ENCODE results near the gene CCDC97.

The CCDC97 gene

GRCh38 chr19:41351339-41352245 is 41.6 kb downstream of the CCDC97 start:
- H3K4me1 Mint-ChIP-seq, result peaks cover 38 to 62% of the 10 kb centered on the region in 2 donors
- DNase-seq (peak; percentile 89), ATAC-seq (replicated peaks) (peak; percentile 64 to 65)
- peaks cover 37 to 52% of the 10 kb centered on the region in 2 donors for H3K36me3 Mint-ChIP-seq
- no peaks in the 10 kb centered on the region for H3K9me3 Mint-ChIP-seq
- H3K27me3 Mint-ChIP-seq, result no peaks in the 10 kb centered on the region
- peak overlapping the region; percentile 98 to 100 for H3K4me3 Mint-ChIP-seq
- peak overlapping the region; percentile 98 for H3K27ac Mint-ChIP-seq

GRCh38 chr19:41352279-41352608 is 42.3 kb downstream of the CCDC97 start:
- ATAC-seq (replicated peaks) (peak in 1 of 2 donors; percentile 1), DNase-seq (no peak)
- Mint-ChIP-seq H3K9me3 (no peaks in the 10 kb centered on the region), H3K36me3 (peaks cover 39 to 53% of the 10 kb centered on the region in 2 donors), H3K27me3 (no peaks in the 10 kb centered on the region), H3K27ac (peak overlapping the region; percentile 98), H3K4me3 (peak overlapping the region; percentile 98 to 100), H3K4me1 (peaks cover 42 to 68% of the 10 kb centered on the region in 2 donors)

GRCh38 chr19:41352609-41353465 is 42.9 kb downstream of the CCDC97 start:
- H3K36me3 Mint-ChIP-seq, result peaks cover 38 to 53% of the 10 kb centered on the region in 2 donors
- H3K9me3 Mint-ChIP-seq, result no peaks in the 10 kb centered on the region
- DNase-seq (peak; percentile 77), ATAC-seq (replicated peaks) (peak; percentile 36 to 37)
- peaks cover 44 to 73% of the 10 kb centered on the region in 2 donors for H3K4me1 Mint-ChIP-seq
- no peaks in the 10 kb centered on the region for H3K27me3 Mint-ChIP-seq
- H3K4me3 Mint-ChIP-seq, result peak overlapping the region; percentile 98 to 100
- peak overlapping the region; percentile 98 for H3K27ac Mint-ChIP-seq

- peak; percentile 53 to 63 for ATAC-seq (replicated peaks)
- peak within 1 kb of the TSS; percentile 98 for H3K27ac Mint-ChIP-seq
- H3K4me1 Mint-ChIP-seq, result peaks cover 40 to 68% of the 10 kb centered on the region in 2 donors
- no peaks in the 10 kb centered on the region for H3K9me3 Mint-ChIP-seq
- no peaks in the 10 kb centered on the region for H3K27me3 Mint-ChIP-seq
- peaks cover 31 to 48% of the 10 kb centered on the region in 2 donors for H3K36me3 Mint-ChIP-seq
- H3K4me3 Mint-ChIP-seq, result peak within 1 kb of the TSS; percentile 98 to 100
- peak; percentile 90 for DNase-seq
Measured at GRCh38 chr19:41353466-41354342, 43.7 kb downstream of the CCDC97 start, which contains the start of gene TGFB1. TGFB1 (minus strand) TSS chr19:41353922; CDS start chr19:41353044, 878 bp downstream.

GRCh38 chr19:41354343-41354953 is 44.5 kb downstream of the CCDC97 start:
- Mint-ChIP-seq H3K27me3 (no peaks in the 10 kb centered on the region), H3K9me3 (no peaks in the 10 kb centered on the region), H3K27ac (peak overlapping the region; percentile 93), H3K4me3 (peak overlapping the region; percentile 98 to 100), H3K36me3 (peaks cover 24 to 40% of the 10 kb centered on the region in 2 donors), H3K4me1 (peaks cover 34 to 61% of the 10 kb centered on the region in 2 donors)
- DNase-seq (no peak), ATAC-seq (replicated peaks) (no peak)

- Mint-ChIP-seq H3K27me3 (no peaks in the 10 kb centered on the region), H3K36me3 (peaks cover 26 to 39% of the 10 kb centered on the region in 2 donors)
- ATAC-seq (replicated peaks), result no peak
Measured at GRCh38 chr19:41355035-41355434, 45.1 kb downstream of the CCDC97 start.

GRCh38 chr19:41355802-41356201 is 45.8 kb downstream of the CCDC97 start:
- no peak overlapping the region for H3K4me3 Mint-ChIP-seq
- H3K36me3 Mint-ChIP-seq, result peaks cover 24 to 38% of the 10 kb centered on the region in 2 donors
- H3K27me3 Mint-ChIP-seq, result no peaks in the 10 kb centered on the region
- no peak for DNase-seq
- no peak for ATAC-seq (replicated peaks)
- H3K9me3 Mint-ChIP-seq, result no peaks in the 10 kb centered on the region
- peak overlapping the region; percentile 56 for H3K27ac Mint-ChIP-seq
- H3K4me1 Mint-ChIP-seq, result peaks cover 32 to 54% of the 10 kb centered on the region in 2 donors

More at GRCh38 chr19:41355035-41355434, 45.1 kb downstream of the CCDC97 start:
- no peak for DNase-seq
- Mint-ChIP-seq H3K4me3 (peak overlapping the region in 1 of 2 donors; percentile 19), H3K27ac (peak overlapping the region; percentile 14), H3K4me1 (peaks cover 33 to 58% of the 10 kb centered on the region in 2 donors), H3K9me3 (no peaks in the 10 kb centered on the region)

GRCh38 chr19:41356984-41357739 is 47.2 kb downstream of the CCDC97 start:
- Mint-ChIP-seq H3K36me3 (peaks cover 15 to 28% of the 10 kb centered on the region in 2 donors), H3K4me1 (peaks cover 28 to 44% of the 10 kb centered on the region in 2 donors), H3K9me3 (no peaks in the 10 kb centered on the region), H3K27me3 (no peaks in the 10 kb centered on the region), H3K4me3 (no peak overlapping the region), H3K27ac (peak overlapping the region; percentile 80)
- DNase-seq (no peak), ATAC-seq (replicated peaks) (no peak)

- no peak for DNase-seq
- no peak for ATAC-seq (replicated peaks)
- no peak overlapping the region for H3K4me3 Mint-ChIP-seq
Measured at GRCh38 chr19:41357746-41358145, 47.8 kb downstream of the CCDC97 start.

GRCh38 chr19:41359741-41360140 is 49.8 kb downstream of the CCDC97 start:
- peaks cover 30 to 43% of the 10 kb centered on the region in 2 donors for H3K4me1 Mint-ChIP-seq
- no peak overlapping the region for H3K4me3 Mint-ChIP-seq
- H3K27me3 Mint-ChIP-seq, result no peaks in the 10 kb centered on the region
- no peak for DNase-seq
- ATAC-seq (replicated peaks), result no peak
- peaks cover 10 to 16% of the 10 kb centered on the region in 2 donors for H3K36me3 Mint-ChIP-seq
- no peak overlapping the region for H3K27ac Mint-ChIP-seq
- H3K9me3 Mint-ChIP-seq, result no peaks in the 10 kb centered on the region

More at GRCh38 chr19:41357746-41358145, 47.8 kb downstream of the CCDC97 start:
- no peaks in the 10 kb centered on the region for H3K27me3 Mint-ChIP-seq
- no peak overlapping the region for H3K27ac Mint-ChIP-seq
- peaks cover 12 to 24% of the 10 kb centered on the region in 2 donors for H3K36me3 Mint-ChIP-seq
- H3K9me3 Mint-ChIP-seq, result no peaks in the 10 kb centered on the region
- peaks cover 26 to 40% of the 10 kb centered on the region in 2 donors for H3K4me1 Mint-ChIP-seq

GRCh38 chr19:41362143-41362847 is 52.3 kb downstream of the CCDC97 start:
- DNase-seq (no peak), ATAC-seq (replicated peaks) (no peak)
- peaks cover 2 to 9% of the 10 kb centered on the region in 2 donors for H3K36me3 Mint-ChIP-seq
- no peaks in the 10 kb centered on the region for H3K9me3 Mint-ChIP-seq
- no peaks in the 10 kb centered on the region for H3K27me3 Mint-ChIP-seq
- peaks cover 18 to 27% of the 10 kb centered on the region in 2 donors for H3K4me1 Mint-ChIP-seq
- H3K4me3 Mint-ChIP-seq, result no peak overlapping the region
- peak overlapping the region; percentile 73 for H3K27ac Mint-ChIP-seq

GRCh38 chr19:41363371-41363752 is 53.4 kb downstream of the CCDC97 start:
- H3K9me3 Mint-ChIP-seq, result no peaks in the 10 kb centered on the region
- H3K27ac Mint-ChIP-seq, result peak overlapping the region; percentile 99
- peaks cover 21 to 28% of the 10 kb centered on the region in 2 donors for H3K4me1 Mint-ChIP-seq
- no peak for DNase-seq
- ATAC-seq (replicated peaks), result no peak
- peaks cover 2 to 9% of the 10 kb centered on the region in 2 donors for H3K36me3 Mint-ChIP-seq
- no peaks in the 10 kb centered on the region for H3K27me3 Mint-ChIP-seq
- H3K4me3 Mint-ChIP-seq, result peak overlapping the region; percentile 94 to 98

Measured in stimulated activated naive B cell treated with anti-CD40 and anti-IgM and Interleukin-4, amounts not matched to agents 10 μg/mL and 1 μg/mL and 100 μg/mL, for 72 hours (primary cell).